Parathyroid adenoma (tissue), 2 donors: ENCODE data around the gene TLE3.

Experiments
- H2AFZ ChIP-seq: fragments of 300-600 bp; sonication (generic); one replicate; pipeline ENCODE4 v1.7.0; 2017; ENCODE audit warnings: antibody characterized with exemption, mild to moderate bottlenecking
- H3K27ac ChIP-seq: fragments of 300-600 bp; sonication (generic); one replicate; pipeline ENCODE4 v1.7.0; 2017
- H3K27me3 ChIP-seq: fragments of 300-600 bp; sonication (generic); one replicate; pipeline ENCODE4 v1.7.0; 2017; ENCODE audit warnings: low read length; ENCODE audit not compliant: control insufficient read depth, insufficient read depth
- H3K36me3 ChIP-seq: fragments of 300-600 bp; sonication (generic); one replicate; pipeline ENCODE4 v1.7.0; 2017; ENCODE audit warnings: low read length; ENCODE audit not compliant: control insufficient read depth, insufficient read depth
- H3K4me1 ChIP-seq: fragments of 300-600 bp; sonication (generic); one replicate; pipeline ENCODE4 v1.7.0; 2017; ENCODE audit warnings: control low read depth
- H3K4me2 ChIP-seq: fragments of 300-600 bp; sonication (generic); one replicate; pipeline ENCODE4 v1.7.0; 2017; ENCODE audit warnings: low read length
- H3K4me3 ChIP-seq: fragments of 300-600 bp; sonication (generic); one replicate; pipeline ENCODE4 v1.7.0; 2017; ENCODE audit warnings: low read depth, low read length
- H3K79me2 ChIP-seq: fragments of 300-600 bp; sonication (generic); one replicate; pipeline ENCODE4 v1.7.0; 2017; ENCODE audit warnings: control low read depth
- H3K9ac ChIP-seq: fragments of 300-600 bp; sonication (generic); one replicate; pipeline ENCODE4 v1.7.0; 2017; ENCODE audit warnings: mild to moderate bottlenecking
- H3K9me3 ChIP-seq: fragments of 300-600 bp; sonication (generic); one replicate; pipeline ENCODE4 v1.7.0; 2017; ENCODE audit warnings: low read length; ENCODE audit not compliant: control insufficient read depth
- CTCF ChIP-seq: fragments of 300-600 bp; sonication (generic); IDR thresholded peaks from one replicate; pipeline ENCODE4 v1.7.0; 2017; ENCODE audit warnings: antibody characterized with exemption, mild to moderate bottlenecking
- donor health status: primary hyperparathyroidism.

Gene TLE3

GRCh38 chr15:70036585-70037291 lies 61.0 kb downstream of the TLE3 start:
- H3K27ac ChIP-seq, result no peak overlapping the region

GRCh38 chr15:70035719-70036077 lies 62.0 kb downstream of the TLE3 start:
- Histone ChIP-seq H3K27ac (no peak overlapping the region), H3K4me1 (peaks cover 2% of the 10 kb centered on the region), H3K4me2 (no peak overlapping the region), H2AFZ (no peak overlapping the region), H3K4me3 (no peak overlapping the region), H3K79me2 (no peaks in the 10 kb centered on the region), H3K9ac (no peak overlapping the region), H3K9me3 (no peaks in the 10 kb centered on the region), H3K36me3 (no peaks in the 10 kb centered on the region), H3K27me3 (no peaks in the 10 kb centered on the region)
- no peak for TF ChIP-seq CTCF

More at GRCh38 chr15:70036585-70037291, 61.0 kb downstream of the TLE3 start:
- Histone ChIP-seq H3K4me3 (no peak overlapping the region), H3K4me2 (no peak overlapping the region), H3K79me2 (no peaks in the 10 kb centered on the region), H2AFZ (no peak overlapping the region), H3K9me3 (no peaks in the 10 kb centered on the region), H3K36me3 (no peaks in the 10 kb centered on the region), H3K4me1 (peaks cover 2% of the 10 kb centered on the region), H3K9ac (no peak overlapping the region), H3K27me3 (no peaks in the 10 kb centered on the region)
- TF ChIP-seq CTCF, result no peak

GRCh38 chr15:70035051-70035718 lies 62.5 kb downstream of the TLE3 start:
- no peak overlapping the region for H3K9ac ChIP-seq

GRCh38 chr15:70034596-70034995 lies 63.1 kb downstream of the TLE3 start:
- no peak overlapping the region for H3K27ac ChIP-seq
- no peak overlapping the region for H3K9ac ChIP-seq
- no peak for TF ChIP-seq CTCF
- no peak overlapping the region for H2AFZ ChIP-seq
- H3K9me3 ChIP-seq, result no peaks in the 10 kb centered on the region
- no peaks in the 10 kb centered on the region for H3K36me3 ChIP-seq
- H3K27me3 ChIP-seq, result no peaks in the 10 kb centered on the region
- H3K4me2 ChIP-seq, result no peak overlapping the region
- H3K4me3 ChIP-seq, result no peak overlapping the region
- no peaks in the 10 kb centered on the region for H3K79me2 ChIP-seq
- H3K4me1 ChIP-seq, result peaks cover 2% of the 10 kb centered on the region

More at GRCh38 chr15:70035051-70035718, 62.5 kb downstream of the TLE3 start:
- no peak for TF ChIP-seq CTCF
- peaks cover 2% of the 10 kb centered on the region for H3K4me1 ChIP-seq
- H3K4me2 ChIP-seq, result no peak overlapping the region
- H3K4me3 ChIP-seq, result no peak overlapping the region
- no peak overlapping the region for H3K27ac ChIP-seq
- H3K79me2 ChIP-seq, result no peaks in the 10 kb centered on the region
- H3K36me3 ChIP-seq, result no peaks in the 10 kb centered on the region
- H3K27me3 ChIP-seq, result no peaks in the 10 kb centered on the region
- no peaks in the 10 kb centered on the region for H3K9me3 ChIP-seq
- no peak overlapping the region for H2AFZ ChIP-seq
